Measurements from ENCODE around the gene GALNT18. TPM values are rescaled to one million over a fixed set of nuclear protein-coding genes. Genes with fewer than 3 reads are reported as not detected.

The GALNT18 gene
- total RNA-seq, 1 donor from 2014 or later = 22.9 TPM

DNA sequence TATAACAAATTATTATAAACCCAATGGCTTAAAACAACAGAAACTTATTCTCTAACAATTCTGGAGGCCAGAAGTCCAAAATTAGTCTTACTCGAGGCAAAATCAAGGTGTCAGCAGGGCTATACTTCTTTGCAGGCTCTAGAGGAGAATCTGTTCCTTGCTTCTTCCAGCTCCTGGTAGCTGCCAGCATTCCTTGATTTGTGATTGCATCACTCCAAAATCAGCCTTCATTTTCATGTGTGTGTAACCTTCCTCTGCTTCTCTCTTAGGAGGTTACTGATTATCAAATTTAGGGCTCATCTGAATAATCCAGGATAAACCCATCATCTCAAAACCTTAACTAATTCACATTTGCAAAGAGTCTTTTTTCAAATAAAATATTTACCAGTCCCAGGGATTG lies 23.6 kb downstream of the GALNT18 start:
- no peak for ATAC-seq
- intact Hi-C loops (cut with DNase I) = no loop called here
- no peak for DNase-seq (ENCODE audit: missing footprints)

DNA sequence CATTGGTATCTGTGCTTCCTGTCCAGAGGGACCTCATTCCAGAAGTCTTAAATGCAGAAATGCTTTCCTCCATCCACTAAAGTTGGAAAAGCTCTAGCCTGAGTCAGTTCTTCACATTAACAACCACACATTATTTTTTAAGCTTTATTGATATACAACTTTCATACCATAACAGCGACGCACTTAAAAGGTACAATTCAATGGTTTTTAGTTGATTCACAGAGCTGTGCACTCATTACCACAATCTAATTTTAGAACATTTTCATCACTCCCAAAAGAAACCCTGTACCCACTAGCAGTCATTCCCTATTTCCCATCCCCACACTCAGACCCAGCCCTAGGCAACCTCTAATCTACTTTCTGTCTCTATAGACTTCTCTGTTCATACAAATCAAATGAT lies 27.6 kb downstream of the GALNT18 start:
- intact Hi-C loops (cut with DNase I) = no loop called here
- DNase-seq (ENCODE audit: missing footprints) (no peak), ATAC-seq (no peak)

DNA sequence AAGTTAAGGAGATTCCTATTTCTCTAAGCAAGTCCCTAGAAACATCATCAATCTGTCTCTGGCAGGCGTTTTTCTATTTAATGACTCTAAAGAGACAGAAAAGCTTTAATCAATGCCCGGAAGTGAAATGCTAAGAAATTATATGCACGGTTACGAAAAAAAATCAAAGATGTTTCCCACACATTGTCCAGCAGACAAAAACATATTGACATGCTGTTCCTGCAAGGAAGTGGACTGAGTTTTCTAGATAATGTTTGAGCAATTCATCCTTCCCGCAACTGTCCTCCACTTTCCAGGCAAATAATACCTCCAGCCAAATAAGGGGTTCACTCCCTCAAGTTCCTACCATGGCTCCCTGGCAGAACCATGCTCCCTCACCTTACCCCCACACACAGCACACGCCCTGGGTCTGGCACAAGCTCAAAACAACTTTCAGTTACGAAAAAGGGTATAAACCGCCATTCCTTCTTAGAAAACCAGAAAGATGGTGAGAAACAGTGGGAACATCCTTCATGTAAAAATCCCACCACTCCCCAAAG lies 29.6 kb downstream of the GALNT18 start:
- ATAC-seq = no peak
- intact Hi-C loops (cut with DNase I) = no loop called here
- no peak for DNase-seq (ENCODE audit: missing footprints)

DNA sequence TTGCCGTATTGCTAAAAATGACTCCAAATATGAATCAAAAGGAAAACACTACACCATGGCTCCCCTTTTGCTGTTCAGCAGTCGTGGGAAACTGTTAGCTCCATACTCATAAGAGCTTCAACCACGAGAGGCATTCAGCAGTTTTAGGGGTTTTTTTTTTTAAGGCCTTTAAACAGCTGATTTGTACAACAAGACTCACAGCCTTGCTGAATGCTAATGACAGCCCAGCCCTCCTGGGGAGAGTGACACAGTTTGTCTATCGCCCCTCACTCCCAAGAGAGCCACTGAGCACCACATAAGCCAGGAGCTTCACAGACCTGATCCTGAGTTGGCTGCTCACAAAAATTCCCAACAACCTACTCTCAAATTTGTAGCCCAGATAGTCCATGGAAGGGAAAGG lies 32.4 kb downstream of the GALNT18 start:
- DNase-seq (ENCODE audit: missing footprints) (no peak), ATAC-seq (no peak)
- intact Hi-C loops (cut with DNase I) = no loop called here

DNA sequence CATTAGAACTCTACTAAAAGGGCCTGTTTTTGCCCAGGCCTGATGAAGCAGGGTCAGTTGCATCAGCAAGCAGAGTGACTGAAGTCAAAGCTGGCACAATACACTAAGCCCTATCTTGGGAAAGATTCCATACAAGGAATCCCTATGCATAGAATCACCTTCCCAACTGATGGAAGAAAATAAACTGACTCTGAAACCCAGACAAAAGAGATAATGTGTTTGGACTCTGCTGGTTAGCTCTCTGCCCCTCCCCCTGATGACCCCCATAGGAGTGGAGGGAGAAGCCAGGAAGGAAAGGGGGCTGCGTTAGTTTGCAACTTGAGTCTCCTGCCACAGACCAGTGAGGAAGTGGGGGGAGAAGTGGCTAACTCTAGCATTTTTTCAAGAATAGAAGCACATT lies 32.9 kb downstream of the GALNT18 start:
- no peak for DNase-seq (ENCODE audit: missing footprints)
- no peak for ATAC-seq
- intact Hi-C loops (cut with DNase I) = no loop called here

DNA sequence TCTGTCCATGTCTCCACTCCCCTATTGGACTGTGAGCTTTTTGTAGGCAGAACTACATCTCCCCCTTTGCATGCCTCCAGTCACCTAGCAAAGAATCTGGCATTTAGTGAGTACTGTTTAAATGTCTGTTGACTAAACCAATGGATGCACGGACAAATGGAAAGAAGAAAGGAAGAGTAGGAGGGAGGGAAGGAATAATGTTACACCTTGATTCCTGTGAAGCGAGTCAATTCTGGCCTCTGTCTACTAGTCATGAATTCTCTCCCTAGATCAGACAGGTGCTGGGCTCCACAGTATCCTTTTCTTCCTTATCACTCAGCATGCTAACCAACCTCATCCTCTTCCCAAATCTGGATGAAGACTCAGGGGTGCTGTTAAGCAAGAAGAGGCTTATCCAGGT lies 33.6 kb downstream of the GALNT18 start:
- intact Hi-C loops (cut with DNase I) = no loop called here
- ATAC-seq = no peak
- no peak for DNase-seq (ENCODE audit: missing footprints)

DNA sequence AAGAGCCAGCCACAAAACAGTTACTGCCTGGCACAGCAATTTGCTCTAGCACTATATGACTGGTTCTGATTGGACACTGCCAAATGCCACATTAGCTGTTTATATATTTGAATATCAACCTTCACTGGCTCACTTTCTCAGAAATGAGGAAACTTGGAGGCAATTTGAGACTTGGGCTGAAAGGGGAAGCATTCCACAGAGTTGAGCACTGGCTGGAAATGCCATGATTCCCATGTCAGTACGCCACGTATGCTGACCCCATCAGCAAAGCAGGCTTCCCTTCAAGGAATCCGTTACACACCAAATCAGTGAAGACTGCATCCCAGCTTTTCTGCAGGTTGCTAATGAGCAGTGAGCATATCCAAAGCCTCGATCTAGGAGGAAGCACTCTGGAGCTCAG lies 34.7 kb downstream of the GALNT18 start:
- no peak for DNase-seq (ENCODE audit: missing footprints)
- no peak for ATAC-seq
- intact Hi-C loops (cut with DNase I) = no loop called here

DNA sequence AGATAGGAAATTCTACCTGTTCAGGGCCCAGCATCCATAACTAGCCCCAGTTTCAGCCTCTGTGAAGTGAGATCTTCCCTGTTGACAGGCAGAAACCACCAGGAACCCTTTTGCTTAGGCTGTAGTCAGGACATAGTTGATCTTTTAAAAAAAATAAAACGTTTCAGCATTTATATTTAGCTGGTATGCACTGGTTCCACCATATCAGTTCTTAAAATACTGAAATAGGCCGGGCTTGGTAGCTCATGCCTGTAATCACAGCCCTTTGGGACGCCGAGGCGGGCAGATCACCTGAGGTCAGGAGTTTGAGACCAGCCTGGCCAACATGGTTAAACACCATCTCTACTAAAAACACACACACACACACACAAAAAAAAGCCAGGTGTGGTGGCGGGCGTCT lies 35.3 kb downstream of the GALNT18 start:
- no peak for DNase-seq (ENCODE audit: missing footprints)
- intact Hi-C loops (cut with DNase I) = no loop called here
- peak; percentile 44 for ATAC-seq

DNA sequence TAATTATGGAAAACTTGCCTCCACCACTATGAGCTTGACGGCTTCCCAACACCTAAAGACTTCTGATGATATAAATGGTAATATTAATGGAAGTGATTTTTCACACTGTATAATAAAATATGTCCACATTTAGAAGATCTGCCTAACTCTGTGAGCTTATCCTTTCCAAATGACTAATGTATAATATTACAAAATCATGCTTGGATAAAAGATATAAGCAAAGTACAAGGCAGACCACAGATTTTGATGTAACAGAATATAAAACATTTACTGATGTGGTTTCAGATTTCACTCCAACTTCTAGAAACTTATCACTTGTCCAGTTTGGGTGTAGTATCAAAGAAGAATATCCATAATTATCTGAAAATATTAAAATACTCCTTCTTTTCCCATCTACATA lies 36.9 kb downstream of the GALNT18 start:
- no peak for DNase-seq (ENCODE audit: missing footprints)
- intact Hi-C loops (cut with DNase I) = no loop called here
- ATAC-seq = no peak

DNA sequence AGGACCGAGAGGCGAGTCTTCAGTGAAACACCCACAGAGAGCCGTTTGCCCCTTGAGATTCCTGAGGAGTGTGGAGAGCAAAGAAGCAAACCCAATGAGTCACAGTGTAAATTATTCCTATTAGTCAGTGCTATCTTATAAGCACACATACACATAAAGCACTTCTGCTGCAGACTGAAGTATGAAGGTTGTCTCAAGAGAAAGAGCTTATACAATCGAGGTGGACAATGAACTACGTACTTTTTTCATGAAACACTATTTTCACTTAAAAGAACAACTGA lies 37.3 kb downstream of the GALNT18 start:
- intact Hi-C loops (cut with DNase I) = no loop called here
- ATAC-seq (no peak), DNase-seq (ENCODE audit: missing footprints) (no peak)

DNA sequence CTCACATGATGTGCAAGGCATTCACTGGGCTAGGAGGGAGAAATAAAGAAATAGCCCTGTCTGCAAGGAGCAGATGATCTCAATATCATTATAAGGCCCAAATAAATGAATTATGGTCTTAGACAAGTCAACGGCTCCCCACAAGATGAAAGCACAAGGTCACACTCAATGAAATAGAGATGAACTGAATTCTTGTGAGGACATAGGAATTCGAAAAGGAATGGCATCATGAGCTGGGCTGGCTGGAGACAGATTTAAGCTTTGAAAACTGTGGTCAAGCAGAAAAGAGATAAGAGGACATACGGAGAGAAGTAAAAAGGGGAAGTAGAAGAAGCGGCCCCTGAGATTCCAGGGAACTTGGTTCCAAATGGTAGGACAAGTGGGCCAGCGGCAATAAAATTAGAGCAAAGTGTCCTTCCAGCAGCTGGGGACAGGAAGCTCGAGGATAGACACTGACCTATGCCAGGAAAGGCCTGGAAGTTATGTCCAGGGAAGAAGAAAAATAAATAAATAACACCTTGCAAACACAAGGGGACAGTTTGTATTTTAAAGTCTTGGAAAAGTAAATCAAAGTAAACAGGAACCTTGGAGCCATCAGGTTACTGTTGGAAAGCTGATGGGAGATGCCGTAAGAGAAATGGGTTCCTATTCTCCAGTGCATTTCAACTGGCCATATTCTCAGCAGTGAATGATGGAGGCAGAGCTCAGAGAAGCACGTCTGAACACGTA lies 37.8 kb downstream of the GALNT18 start:
- intact Hi-C loops (cut with DNase I) = loop anchor here (1.0 kb wide), 1 partner anchor 37 kb away; no protein-coding TSS in a partner anchor
- DNase-seq (ENCODE audit: missing footprints) (no peak), ATAC-seq (no peak)

DNA sequence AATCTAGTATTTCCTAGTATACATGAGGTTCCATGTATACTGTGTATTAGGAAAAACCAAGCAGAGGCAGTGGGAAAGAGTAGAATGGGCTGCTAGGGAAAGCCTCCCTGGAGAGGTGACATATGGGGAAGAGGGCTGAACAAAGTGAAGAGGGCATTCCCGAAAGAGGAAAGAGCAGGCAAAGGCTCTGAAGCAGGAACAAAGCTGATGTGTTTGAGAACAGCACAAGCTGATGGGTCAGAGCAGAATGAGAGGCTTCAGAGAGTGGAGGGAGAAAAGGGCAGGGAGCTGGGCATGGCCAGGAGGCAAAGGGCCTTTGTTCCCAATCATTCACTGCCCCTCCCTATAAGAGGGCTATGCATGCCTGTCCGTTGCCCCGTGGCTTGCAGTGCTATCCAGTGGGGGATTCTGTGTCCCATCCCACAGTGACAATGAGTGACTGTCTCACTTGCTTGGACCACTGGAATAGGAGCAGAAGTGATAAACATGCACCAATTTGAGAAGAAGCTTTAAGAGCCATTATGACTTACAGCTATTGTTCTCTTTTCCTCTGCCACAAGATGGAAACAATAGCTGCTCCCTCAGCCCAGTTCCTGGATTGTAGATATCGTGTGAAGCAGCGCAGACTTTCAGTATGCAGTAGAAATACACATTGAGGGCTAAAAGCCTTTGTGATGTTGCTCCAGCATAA lies 39.6 kb downstream of the GALNT18 start:
- intact Hi-C loops (cut with DNase I) = no loop called here
- ATAC-seq (no peak), DNase-seq (ENCODE audit: missing footprints) (no peak)

DNA sequence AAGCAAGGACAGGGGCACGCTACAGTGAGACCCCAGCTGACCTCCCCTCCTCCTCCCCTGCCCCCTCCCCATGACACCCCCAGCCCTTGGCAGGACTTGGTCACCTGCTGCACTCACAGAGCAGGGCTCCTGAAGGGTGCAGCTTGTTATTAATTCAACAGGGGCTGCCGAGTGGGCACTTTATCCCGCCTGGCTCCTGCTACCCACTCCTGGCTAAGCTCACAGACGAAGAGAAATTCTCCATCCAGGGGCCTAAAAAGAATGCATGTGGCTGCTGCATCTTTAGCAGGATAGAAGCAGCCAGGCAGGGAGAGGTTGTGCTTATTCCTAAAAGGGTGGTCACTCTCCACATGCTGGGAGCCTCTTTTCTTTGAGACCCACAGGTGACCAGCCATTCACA lies 40.3 kb downstream of the GALNT18 start:
- ATAC-seq = no peak
- intact Hi-C loops (cut with DNase I) = no loop called here
- DNase-seq (ENCODE audit: missing footprints) = no peak

DNA sequence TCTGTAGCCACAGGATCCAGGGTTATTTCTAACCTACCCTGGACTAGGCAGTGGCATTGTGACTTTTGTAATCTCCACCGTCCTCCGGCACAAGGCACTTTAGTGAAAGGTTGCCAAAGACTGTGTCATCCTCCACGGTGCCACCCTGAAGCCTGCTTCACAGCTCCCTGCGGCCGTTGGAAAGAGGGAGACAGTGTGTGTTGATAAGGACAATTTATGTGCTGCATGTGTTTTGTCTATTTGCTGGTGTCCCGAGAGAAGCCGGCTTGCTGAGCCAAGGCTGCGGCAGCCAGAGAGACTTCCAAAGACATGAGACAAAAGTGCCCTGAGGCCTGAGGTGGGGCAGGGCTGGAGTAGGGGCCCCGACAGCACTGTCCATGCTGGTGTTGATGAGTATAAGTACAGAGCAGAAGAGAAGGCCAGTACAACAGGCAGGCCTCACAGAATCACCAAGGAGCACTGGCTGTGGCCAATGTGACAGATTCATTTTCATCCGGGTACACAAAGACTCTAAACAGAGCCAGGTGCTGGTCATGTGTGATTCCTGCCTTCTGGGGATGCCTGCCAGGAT lies 40.9 kb downstream of the GALNT18 start:
- intact Hi-C loops (cut with DNase I) = no loop called here
- DNase-seq (ENCODE audit: missing footprints) = no peak
- peak; percentile 67 for ATAC-seq

DNA sequence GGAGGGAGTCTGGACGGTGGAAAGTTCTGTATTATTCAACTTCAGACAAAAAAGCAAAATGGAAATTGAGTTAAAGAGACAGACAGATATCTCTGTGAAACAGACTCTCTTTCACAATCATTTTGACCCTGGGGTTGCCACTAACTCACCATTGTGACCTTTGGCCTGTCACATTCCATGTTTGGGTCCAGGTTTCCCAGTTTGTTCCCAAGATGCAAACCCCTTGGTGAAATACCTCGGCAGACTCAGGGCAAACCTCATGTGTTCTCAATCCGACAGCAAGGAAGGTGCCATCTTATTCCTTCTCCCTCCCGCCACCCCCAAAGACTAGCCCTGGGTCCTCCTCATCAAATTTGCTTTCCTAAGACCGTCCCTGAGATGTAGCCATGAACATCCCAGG lies 41.8 kb downstream of the GALNT18 start:
- intact Hi-C loops (cut with DNase I) = no loop called here
- DNase-seq (ENCODE audit: missing footprints) (no peak), ATAC-seq (no peak)

DNA sequence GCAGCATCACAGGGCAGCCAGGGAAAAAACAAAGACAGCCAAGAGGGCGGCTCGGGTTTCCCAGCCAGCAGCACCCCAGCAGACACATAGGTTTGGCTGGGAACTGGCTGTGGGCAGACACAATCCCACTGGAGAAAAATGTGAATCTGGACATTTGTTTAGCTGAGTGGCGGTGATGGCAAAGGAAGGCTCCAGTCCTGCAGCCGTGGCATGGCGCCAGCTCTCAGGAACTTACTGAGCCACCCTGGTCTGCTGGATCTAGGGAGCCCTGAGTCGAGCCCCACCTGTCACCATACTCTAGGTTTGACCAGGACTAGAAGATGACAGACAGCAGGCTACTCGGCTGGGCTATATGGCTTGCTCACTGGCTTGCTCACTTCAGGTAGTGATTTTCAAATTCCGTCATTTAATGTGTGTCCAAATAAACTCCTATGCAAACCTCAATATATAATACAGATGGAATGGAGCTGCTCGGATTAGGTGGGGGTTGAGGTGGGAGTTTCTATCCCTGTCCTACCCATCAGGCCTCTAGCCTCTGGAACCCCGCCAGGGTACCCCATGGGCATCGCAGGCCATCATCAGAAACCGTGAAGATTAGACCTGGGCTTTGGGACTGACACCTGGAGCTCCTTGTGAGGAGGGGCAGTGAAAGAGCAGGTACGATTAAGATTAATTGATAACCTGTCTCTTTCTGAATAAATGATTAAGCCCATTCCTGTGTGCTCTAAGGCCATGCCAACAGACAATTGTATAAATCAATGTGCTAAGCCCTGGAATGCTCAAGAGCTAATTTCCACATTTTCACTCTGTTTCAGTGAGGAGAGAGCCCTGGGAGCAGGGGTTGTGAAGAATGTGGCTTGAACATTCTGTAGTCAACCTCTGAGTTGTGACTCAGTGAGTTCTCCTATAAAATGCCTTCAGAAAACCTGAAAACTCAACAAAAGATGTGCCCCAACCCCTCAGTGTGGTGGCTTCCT lies 42.5 kb downstream of the GALNT18 start:
- ATAC-seq (no peak), DNase-seq (ENCODE audit: missing footprints) (no peak)
- intact Hi-C loops (cut with DNase I) = no loop called here

DNA sequence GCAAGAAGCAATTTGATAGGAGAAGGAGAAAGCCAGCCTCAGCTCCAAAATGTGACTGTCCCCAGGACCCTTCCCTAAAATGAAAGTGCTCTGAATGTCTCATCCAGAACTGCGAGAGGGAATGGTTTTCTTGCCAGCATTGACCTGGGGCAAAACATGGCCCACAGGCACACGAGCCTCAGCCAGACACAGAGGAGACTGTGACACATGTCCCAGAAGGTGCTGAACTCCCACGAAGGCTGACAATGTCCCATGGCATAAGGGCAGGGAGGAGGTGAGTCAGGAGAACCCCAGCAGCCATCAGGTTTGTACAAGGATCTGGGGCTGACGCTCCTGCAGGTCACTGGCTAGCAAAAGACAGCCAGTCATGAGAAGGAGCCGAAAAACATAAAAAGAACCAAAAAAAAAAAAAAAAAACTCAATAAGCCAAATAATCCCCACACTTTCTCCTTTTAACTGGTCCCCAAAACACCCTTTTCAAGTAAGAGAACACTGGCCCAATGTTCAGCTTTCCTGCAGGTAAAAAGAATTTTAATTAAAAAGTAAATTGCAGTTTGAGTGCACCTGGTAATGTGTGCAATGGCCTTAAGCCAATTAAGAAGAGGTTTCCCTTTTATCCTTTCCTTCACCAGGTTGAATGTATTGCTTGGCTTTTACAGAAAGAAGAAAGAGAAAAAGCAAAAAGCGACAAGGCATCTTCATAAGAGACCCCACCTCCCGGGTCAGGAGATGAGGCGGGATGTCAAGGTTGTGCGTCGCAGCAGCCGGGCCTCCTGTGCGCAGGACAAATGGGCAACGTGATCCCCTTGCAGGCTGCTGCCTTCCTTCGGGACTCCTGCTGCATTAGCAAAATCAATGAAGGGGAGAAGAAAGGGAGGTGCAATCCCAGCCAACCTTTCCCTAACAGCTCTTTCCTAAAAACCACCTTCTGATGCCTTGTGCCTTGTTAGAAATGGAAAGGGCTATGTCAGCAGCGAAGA lies 43.6 kb downstream of the GALNT18 start:
- intact Hi-C loops (cut with DNase I) = loop anchor here (2.0 kb wide), 1 partner anchor 35 kb away; no protein-coding TSS in a partner anchor
- no peak for ATAC-seq
- DNase-seq (ENCODE audit: missing footprints) = no peak

DNA sequence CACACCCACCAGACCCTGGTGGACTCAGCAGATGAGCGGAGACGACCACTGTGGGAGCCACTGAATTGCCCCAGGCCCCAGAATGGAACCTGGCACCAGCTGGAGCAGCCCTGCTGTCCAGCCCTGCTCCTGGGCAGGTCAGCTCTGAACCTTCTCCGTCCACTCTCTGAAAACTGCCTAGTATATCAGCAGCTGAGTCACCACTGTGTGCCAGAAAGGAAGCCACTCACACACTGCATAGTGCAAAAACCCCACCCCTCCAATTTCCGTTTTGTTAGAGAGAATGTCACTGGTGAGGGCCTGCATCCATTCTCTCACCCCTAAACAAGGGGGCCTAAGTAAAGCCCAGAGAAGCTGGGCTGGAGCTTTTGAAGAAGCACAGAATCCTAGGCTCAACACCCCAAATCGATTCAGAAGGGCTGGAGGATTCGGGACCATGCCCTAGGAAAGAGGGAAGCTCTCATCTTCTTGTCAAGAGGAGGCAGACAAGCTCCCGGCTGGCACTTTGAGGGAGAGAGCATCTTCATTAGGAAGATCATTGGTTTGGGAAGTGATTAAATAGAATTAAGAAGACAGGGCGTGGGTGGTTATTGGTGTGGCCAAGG lies 44.5 kb downstream of the GALNT18 start:
- DNase-seq (ENCODE audit: missing footprints) = no peak
- ATAC-seq = no peak
- intact Hi-C loops (cut with DNase I) = loop anchor here (2.0 kb wide), 1 partner anchor 35 kb away; no protein-coding TSS in a partner anchor

Data from Right ventricle myocardium inferior (tissue), 1 donor.